CD14-positive monocyte (primary cell): ENCODE data around the gene CEP83. TPM values are rescaled to one million over a fixed set of nuclear protein-coding genes. Genes with fewer than 3 reads are reported as not detected.

Source experiments
- DNase-seq, 3 donors: peaks; one replicate each; pipeline ENCODE4 v3.0.0-alpha.2; 2011 to 2022
- H2AFZ ChIP-seq: 2 replicates; pipeline ENCODE4 v1.6.0; 2012; ENCODE audit warnings: mild to moderate bottlenecking, low read depth, low read length, inconsistent platforms; ENCODE audit not compliant: insufficient read depth, poor library complexity, severe bottlenecking
- H3K27ac ChIP-seq, 2 donors: 1 replicate in 1 of 2; 2 replicates in 1 of 2; pipeline ENCODE4 v1.5.1; 2012 to 2013; ENCODE audit warnings: low read length in 2 of 2, control low read depth in 1 of 2, inconsistent platforms in 1 of 2, low read depth in 1 of 2, mild to moderate bottlenecking in 1 of 2
- H3K27me3 ChIP-seq, 2 donors: one replicate each; pipeline versions ENCODE4 v1.6.0 to v1.6.1; 2011 to 2013; ENCODE audit warnings: low read length in 2 of 2; ENCODE audit not compliant: control insufficient read depth in 2 of 2, insufficient read depth in 2 of 2
- H3K36me3 ChIP-seq, 2 donors: replicated peaks in 1 of 2; 1 replicate in 1 of 2; 2 replicates in 1 of 2; pipeline versions ENCODE4 v1.5.1 to v1.6.1; 2012 to 2013; ENCODE audit warnings: low read length in 2 of 2, control low read depth in 1 of 2, inconsistent platforms in 1 of 2, mild to moderate bottlenecking in 1 of 2; ENCODE audit not compliant: insufficient read depth in 2 of 2, control insufficient read depth in 1 of 2
- H3K4me1 ChIP-seq, 2 donors: 1 replicate in 1 of 2; 2 replicates in 1 of 2; pipeline versions ENCODE4 v1.5.1 to v1.6.1; 2012 to 2013; ENCODE audit warnings: low read length in 2 of 2, control low read depth in 1 of 2, inconsistent platforms in 1 of 2, mild to moderate bottlenecking in 1 of 2, moderate library complexity in 1 of 2; ENCODE audit not compliant: insufficient read depth in 2 of 2, control insufficient read depth in 1 of 2
- H3K4me2 ChIP-seq: replicated peaks from 2 replicates; pipeline ENCODE3; 2012; ENCODE audit warnings: low read length, moderate library complexity, mild to moderate bottlenecking; ENCODE audit not compliant: poor library complexity, severe bottlenecking; ENCODE audit errors: extremely low read depth
- H3K4me3 ChIP-seq, 3 experiments: fragments of 200-600 bp in 1 of 3; sonication (generic) in 1 of 3; replicated peaks in 1 of 3; 1 replicate in 2 of 3; 2 replicates in 1 of 3; pipeline ENCODE4 v1.5.1; 2011 to 2013; ENCODE audit warnings: low read length in 3 of 3, mild to moderate bottlenecking in 3 of 3, control low read depth in 2 of 3, low read depth in 2 of 3, inconsistent platforms in 1 of 3, moderate library complexity in 1 of 3
- H3K79me2 ChIP-seq: 2 replicates; pipeline ENCODE4 v1.6.0; 2012; ENCODE audit warnings: mild to moderate bottlenecking, control low read depth, inconsistent platforms, low read length, moderate library complexity; ENCODE audit not compliant: insufficient read depth
- H3K9ac ChIP-seq: 2 replicates; pipeline ENCODE4 v1.6.0; 2017; ENCODE audit warnings: low read length, mild to moderate bottlenecking; ENCODE audit not compliant: insufficient read depth, poor library complexity, severe bottlenecking
- H3K9me3 ChIP-seq, 2 donors: replicated peaks in 1 of 2; 1 replicate in 1 of 2; 2 replicates in 1 of 2; pipeline versions ENCODE4 v1.5.1 to v1.6.1; 2012 to 2013; ENCODE audit warnings: low read length in 2 of 2, control low read depth in 1 of 2; ENCODE audit not compliant: control insufficient read depth in 1 of 2, insufficient read depth in 1 of 2
- H4K20me1 ChIP-seq: 2 replicates; pipeline ENCODE4 v1.6.0; 2012; ENCODE audit warnings: mild to moderate bottlenecking, low read length, control low read depth, moderate library complexity; ENCODE audit not compliant: insufficient read depth
- H3K27ac Mint-ChIP-seq, 7 donors: one replicate each; pipeline ENCODE4 v1.8.0; 2020; ENCODE audit warnings: mild to moderate bottlenecking in 7 of 7, mixed read lengths in 7 of 7, moderate library complexity in 6 of 7, inconsistent platforms in 2 of 7
- H3K27me3 Mint-ChIP-seq, 3 donors: one replicate each; pipeline ENCODE4 v1.8.0; 2021 to 2022; ENCODE audit warnings: low read depth in 3 of 3, mild to moderate bottlenecking in 3 of 3, mixed read lengths in 3 of 3, moderate library complexity in 3 of 3, inconsistent platforms in 1 of 3
- H3K36me3 Mint-ChIP-seq, 2 donors: one replicate each; pipeline ENCODE4 v1.8.0; 2020; ENCODE audit warnings: mixed read lengths in 2 of 2, inconsistent platforms in 1 of 2, mild to moderate bottlenecking in 1 of 2
- H3K4me1 Mint-ChIP-seq: one replicate; pipeline ENCODE4 v1.8.0; 2020; ENCODE audit warnings: mild to moderate bottlenecking, mixed read lengths
- H3K4me3 Mint-ChIP-seq, 2 donors: one replicate each; pipeline ENCODE4 v1.8.0; 2020; ENCODE audit warnings: mild to moderate bottlenecking in 2 of 2, mixed read lengths in 2 of 2, moderate library complexity in 1 of 2
- H3K9me3 Mint-ChIP-seq, 7 donors: one replicate each; pipeline ENCODE4 v1.8.0; 2020 to 2022; ENCODE audit warnings: mixed read lengths in 7 of 7, mild to moderate bottlenecking in 6 of 7, moderate library complexity in 6 of 7, inconsistent platforms in 2 of 7
- CTCF ChIP-seq: fragments of 200-600 bp; IDR thresholded peaks from one replicate; pipeline ENCODE4 v1.8.0; 2022; ENCODE audit warnings: antibody characterized with exemption, mild to moderate bottlenecking
- WGBS: methylation state at CpG from one replicate; pipeline ENCODE4 v1.1.5; 2013; ENCODE audit warnings: missing lambda C conversion rate; ENCODE audit not compliant: insufficient coverage; 5-methylcytosine and 5-hydroxymethylcytosine counted together
- intact Hi-C, 2 donors: fragments of 100-400 bp; cut with micrococcal nuclease; formaldehyde crosslinking; loops; one replicate each; pipeline versions ENCODE4 v1.15.0 to v1.15.1; 2023
- polyA plus RNA-seq, 3 donors: library from polyadenylated mRNA; depleted of rRNA in 1 of 3; unstranded in 2 of 3; stranded (reverse) in 1 of 3; fragments of 300-500 nt in 2 of 3; fragments of >200 nt in 1 of 3; fragmentation: Illumina TruSeq in 2 of 3; gene quantifications; 1 replicate in 2 of 3; 2 replicates in 1 of 3; pipeline ENCODE4 v1.2.3, GENCODE V29; 2012 to 2021

Gene CEP83
- polyA plus RNA-seq, 3 donors, result 0.73 to 3.1 (median 1.0) TPM

GRCh38 chr12:94284859-94285258 lies 174.8 kb downstream of the CEP83 start:
- intact Hi-C loops, result no loop called here
- TF ChIP-seq CTCF, result no peak
- WGBS, result 100% methylated on average over 2 of the region's 2 CpGs
- Mint-ChIP-seq H3K27me3 (no peaks in the 10 kb centered on the region), H3K9me3 (peaks cover 0 to 2% (median 0%) of the 10 kb centered on the region in 7 donors), H3K27ac (peak overlapping the region in 1 of 7 donors; percentile 11), H3K4me1 (peaks cover 18% of the 10 kb centered on the region), H3K36me3 (peaks cover 87 to 98% of the 10 kb centered on the region in 2 donors), H3K4me3 (no peak overlapping the region)
- H4K20me1 ChIP-seq, result peaks cover 11% of the 10 kb centered on the region
- H3K79me2 ChIP-seq, result no peaks in the 10 kb centered on the region
- no peaks in the 10 kb centered on the region for H3K9me3 ChIP-seq
- DNase-seq, result no peak
- no peak overlapping the region for H3K4me2 ChIP-seq
- H3K27ac ChIP-seq, result no peak overlapping the region
- H3K27me3 ChIP-seq, result no peaks in the 10 kb centered on the region
- H3K4me1 ChIP-seq, result peaks cover 11 to 17% of the 10 kb centered on the region in 2 donors
- no peak overlapping the region for H3K4me3 ChIP-seq
- H3K9ac ChIP-seq, result no peak overlapping the region
- no peak overlapping the region for H2AFZ ChIP-seq
- H3K36me3 ChIP-seq, result peaks cover 63 to 100% of the 10 kb centered on the region in 2 donors

- Histone ChIP-seq H3K27ac (no peak overlapping the region), H3K9ac (no peak overlapping the region), H3K36me3 (peaks cover 63 to 100% of the 10 kb centered on the region in 2 donors), H3K4me1 (peaks cover 11 to 17% of the 10 kb centered on the region in 2 donors), H2AFZ (no peak overlapping the region), H4K20me1 (peaks cover 11% of the 10 kb centered on the region), H3K9me3 (no peaks in the 10 kb centered on the region), H3K4me3 (no peak overlapping the region), H3K79me2 (no peaks in the 10 kb centered on the region), H3K27me3 (no peaks in the 10 kb centered on the region), H3K4me2 (no peak overlapping the region)
- H3K27ac Mint-ChIP-seq, result peak overlapping the region in 2 of 7 donors; percentile 57 to 61
- no CpG with 5 or more reads among the region's 1 CpG for whole genome bisulfite sequencing
- H3K27me3 Mint-ChIP-seq, result no peaks in the 10 kb centered on the region
- intact Hi-C loops, result no loop called here
- peaks cover 18% of the 10 kb centered on the region for H3K4me1 Mint-ChIP-seq
- no peak for DNase-seq
- H3K4me3 Mint-ChIP-seq, result no peak overlapping the region
- peaks cover 86 to 98% of the 10 kb centered on the region in 2 donors for H3K36me3 Mint-ChIP-seq
- no peak for TF ChIP-seq CTCF
- peaks cover 0 to 2% (median 0%) of the 10 kb centered on the region in 7 donors for H3K9me3 Mint-ChIP-seq
Measured at GRCh38 chr12:94284046-94284445, 175.6 kb downstream of the CEP83 start.
